A673 (cell line): ENCODE measurements around the gene ZBTB25. TPM values are rescaled to one million over a fixed set of nuclear protein-coding genes. Genes with fewer than 3 reads are reported as not detected.

Experiments
- BruUV-seq: library from RNA; stranded (reverse); fragments of 400-500 nt; replicated peaks from 2 replicates; lab custom pipeline; 2021; lab: Mats Ljungman, UMichigan
- CTCF ChIA-PET: fragments of 300-600 bp; sonication (Branson Sonifier 250); formaldehyde crosslinking; loops from one replicate; lab custom pipeline; 2022; ENCODE audit warnings: antibody characterized with exemption; lab: Charles Lee
- POLR2A ChIA-PET: fragments of 300-600 bp; sonication (Branson Sonifier 250); formaldehyde crosslinking; loops from one replicate; lab custom pipeline; 2022; ENCODE audit warnings: antibody characterized with exemption; ENCODE audit not compliant: low non-redundant PET; lab: Charles Lee
- DNase-seq: peaks from one replicate; pipeline ENCODE4 v3.0.0-alpha.2; 2015; ENCODE audit warnings: low spot score
- H3K27ac ChIP-seq: fragments of 200-600 bp; sonication (generic); 2 replicates; pipeline ENCODE4 v1.5.1; 2016; ENCODE audit warnings: mixed run types, low read depth, mild to moderate bottlenecking, mixed read lengths, antibody characterized with exemption, low read length; ENCODE audit not compliant: poor library complexity, severe bottlenecking
- H3K27me3 ChIP-seq: fragments of 200-600 bp; sonication (generic); replicated peaks from 2 replicates; pipeline ENCODE4 v1.6.1; 2017; ENCODE audit warnings: mixed run types, low read depth, mild to moderate bottlenecking, mixed read lengths, antibody characterized with exemption, low read length; ENCODE audit not compliant: insufficient read depth, poor library complexity
- H3K36me3 ChIP-seq: fragments of 200-600 bp; sonication (generic); 2 replicates; pipeline ENCODE4 v1.6.1; 2016; ENCODE audit warnings: mixed run types, mild to moderate bottlenecking, mixed read lengths, antibody characterized with exemption, low read length; ENCODE audit not compliant: insufficient read depth, poor library complexity, severe bottlenecking
- H3K4me1 ChIP-seq: fragments of 200-600 bp; sonication (generic); 2 replicates; pipeline ENCODE4 v1.6.1; 2017; ENCODE audit warnings: mixed run types, mild to moderate bottlenecking, mixed read lengths, antibody characterized with exemption, low read length; ENCODE audit not compliant: insufficient read depth, poor library complexity, severe bottlenecking
- H3K4me3 ChIP-seq: fragments of 200-600 bp; sonication (generic); 2 replicates; pipeline ENCODE4 v1.5.1; 2016; ENCODE audit warnings: low read depth, mixed run types, mild to moderate bottlenecking, mixed read lengths, low read length; ENCODE audit not compliant: poor library complexity, severe bottlenecking
- H3K9me3 ChIP-seq: fragments of 200-600 bp; sonication (generic); 2 replicates; pipeline ENCODE4 v1.6.1; 2016; ENCODE audit warnings: mixed run types, low read depth, mild to moderate bottlenecking, mixed read lengths, antibody characterized with exemption, low read length; ENCODE audit not compliant: poor library complexity, severe bottlenecking
- EZH2 ChIP-seq: fragments of 200-600 bp; sonication (generic); IDR thresholded peaks from 2 replicates; pipeline ENCODE4 v1.6.1; 2017; ENCODE audit warnings: borderline replicate concordance, low read depth, mild to moderate bottlenecking, mixed read lengths, antibody characterized with exemption, low read length; ENCODE audit not compliant: poor library complexity, severe bottlenecking
- intact Hi-C: fragments of 100-400 bp; cut with micrococcal nuclease; formaldehyde crosslinking; loops from one replicate; pipeline ENCODE4 v1.10.0; 2022; ENCODE audit not compliant: unreplicated experiment
- total RNA-seq: library from RNA; stranded (reverse); gene quantifications from 2 replicates; pipeline ENCODE4 v1.2.3, GENCODE V29; 2021
- TF ChIP-seq, protein P1 (sequence below): fragments of 300-800, 200-600 bp; sonication (generic); conservative IDR thresholded peaks from 2 replicates; pipeline ENCODE4 v1.5.1; 2017; ENCODE audit warnings: low read depth, mild to moderate bottlenecking, antibody characterized with exemption, low read length, moderate library complexity, mixed read lengths

The ZBTB25 gene
- total RNA-seq, 1 experiment from 2014 or later = 11.3 TPM

DNA sequence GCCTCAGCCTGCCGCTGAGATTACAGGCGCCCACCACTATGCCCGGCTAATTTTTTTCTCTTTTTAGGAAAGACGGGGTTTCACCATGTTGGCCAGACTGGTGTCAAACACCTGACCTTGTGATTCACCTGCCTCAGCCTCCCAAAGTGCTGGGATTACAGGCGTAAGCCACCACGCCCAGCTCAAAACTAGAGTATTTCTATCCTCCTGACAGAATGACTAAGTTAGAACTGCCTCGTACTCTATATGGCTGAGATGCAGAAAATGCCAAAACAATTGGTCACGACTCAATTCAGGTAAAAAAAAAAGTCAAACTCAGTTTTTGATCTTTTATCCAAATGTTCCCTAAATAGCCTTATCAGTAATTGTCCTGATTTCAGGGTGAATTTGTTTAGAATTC lies 27.2 kb downstream of the ZBTB25 start:
- Histone ChIP-seq H3K9me3 (no peaks in the 10 kb centered on the region), H3K27ac (no peak overlapping the region), H3K4me1 (peaks cover 10% of the 10 kb centered on the region), H3K27me3 (no peaks in the 10 kb centered on the region), H3K4me3 (no peak overlapping the region), H3K36me3 (no peaks in the 10 kb centered on the region)
- no peak for DNase-seq
- BruUV-seq = no TSS peak
- TF ChIP-seq, protein P1, sequence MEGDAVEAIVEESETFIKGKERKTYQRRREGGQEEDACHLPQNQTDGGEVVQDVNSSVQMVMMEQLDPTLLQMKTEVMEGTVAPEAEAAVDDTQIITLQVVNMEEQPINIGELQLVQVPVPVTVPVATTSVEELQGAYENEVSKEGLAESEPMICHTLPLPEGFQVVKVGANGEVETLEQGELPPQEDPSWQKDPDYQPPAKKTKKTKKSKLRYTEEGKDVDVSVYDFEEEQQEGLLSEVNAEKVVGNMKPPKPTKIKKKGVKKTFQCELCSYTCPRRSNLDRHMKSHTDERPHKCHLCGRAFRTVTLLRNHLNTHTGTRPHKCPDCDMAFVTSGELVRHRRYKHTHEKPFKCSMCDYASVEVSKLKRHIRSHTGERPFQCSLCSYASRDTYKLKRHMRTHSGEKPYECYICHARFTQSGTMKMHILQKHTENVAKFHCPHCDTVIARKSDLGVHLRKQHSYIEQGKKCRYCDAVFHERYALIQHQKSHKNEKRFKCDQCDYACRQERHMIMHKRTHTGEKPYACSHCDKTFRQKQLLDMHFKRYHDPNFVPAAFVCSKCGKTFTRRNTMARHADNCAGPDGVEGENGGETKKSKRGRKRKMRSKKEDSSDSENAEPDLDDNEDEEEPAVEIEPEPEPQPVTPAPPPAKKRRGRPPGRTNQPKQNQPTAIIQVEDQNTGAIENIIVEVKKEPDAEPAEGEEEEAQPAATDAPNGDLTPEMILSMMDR = no peak
- TF ChIP-seq EZH2 = no peak
- ChIA-PET POLR2A (no interaction called here), CTCF (no interaction called here)
- intact Hi-C loops = loop anchor here (5.0 kb wide), 1 partner anchor 134 kb away; no protein-coding TSS in a partner anchor

DNA sequence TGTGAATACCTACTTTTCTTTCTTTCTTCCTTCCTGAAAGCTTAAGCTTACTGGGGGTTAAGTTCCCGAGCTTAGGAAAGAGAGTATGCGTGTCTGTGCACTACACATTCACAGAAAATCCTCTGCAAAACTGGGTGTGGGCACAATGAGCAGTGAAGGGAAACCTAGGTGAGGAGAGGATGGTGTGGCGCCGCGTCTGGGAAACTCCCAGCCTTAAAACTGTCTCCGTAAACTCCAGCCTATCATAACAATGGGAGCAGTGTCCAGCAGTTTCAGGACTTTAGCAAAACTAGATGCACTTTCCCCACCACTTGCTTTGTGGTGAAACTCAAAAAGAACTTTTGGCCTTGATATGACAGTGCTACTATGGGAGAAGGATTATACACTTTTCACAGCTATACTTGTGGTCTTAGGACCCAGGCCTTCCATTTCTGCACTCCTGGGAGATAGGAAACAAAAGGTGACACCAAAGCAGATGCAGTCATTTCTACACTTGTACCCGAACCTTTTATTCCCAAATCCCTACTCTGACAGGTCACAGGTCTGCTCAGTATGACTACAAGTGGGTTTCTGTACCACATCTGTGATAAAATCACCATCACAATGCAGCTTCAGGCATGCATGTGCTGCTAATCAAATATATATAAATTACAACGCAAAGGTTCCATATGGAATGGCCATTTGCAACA lies 27.9 kb downstream of the ZBTB25 start:
- TF ChIP-seq, protein P1 = no peak
- TF ChIP-seq EZH2 = no peak
- H3K9me3 ChIP-seq = no peaks in the 10 kb centered on the region
- H3K4me1 ChIP-seq = peaks cover 10% of the 10 kb centered on the region
- POLR2A ChIA-PET = no interaction called here
- H3K27ac ChIP-seq = no peak overlapping the region
- no peaks in the 10 kb centered on the region for H3K36me3 ChIP-seq
- H3K4me3 ChIP-seq = no peak overlapping the region
- no TSS peak for BruUV-seq
- intact Hi-C loops = loop anchor here (5.0 kb wide), 1 partner anchor 133 kb away; no protein-coding TSS in a partner anchor
- no peaks in the 10 kb centered on the region for H3K27me3 ChIP-seq
- CTCF ChIA-PET = no interaction called here
- no peak for DNase-seq

DNA sequence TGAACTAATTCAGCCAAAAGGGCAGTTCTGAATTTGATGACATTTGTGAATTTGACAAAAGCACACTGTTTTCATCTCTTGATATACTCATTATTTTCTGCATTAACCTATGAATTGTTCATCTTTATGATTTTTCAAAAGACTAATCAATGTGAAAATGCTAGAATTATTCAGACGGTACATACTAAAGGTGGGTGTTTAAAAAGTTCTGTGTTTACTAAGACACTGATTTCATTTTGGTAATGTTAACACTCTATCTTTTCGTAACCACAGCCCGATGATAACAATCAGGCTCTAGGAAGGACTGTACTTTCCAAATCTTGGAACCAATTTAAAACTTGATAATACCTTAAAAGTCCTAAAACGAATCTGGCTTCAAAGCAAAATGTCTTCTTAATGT lies 28.9 kb downstream of the ZBTB25 start:
- no TSS peak for BruUV-seq
- Histone ChIP-seq H3K27ac (no peak overlapping the region), H3K4me1 (peaks cover 10% of the 10 kb centered on the region), H3K27me3 (no peaks in the 10 kb centered on the region), H3K9me3 (no peaks in the 10 kb centered on the region), H3K36me3 (no peaks in the 10 kb centered on the region), H3K4me3 (no peak overlapping the region)
- POLR2A ChIA-PET = no interaction called here
- CTCF ChIA-PET = no interaction called here
- no peak for DNase-seq
- TF ChIP-seq EZH2 = no peak
- TF ChIP-seq, protein P1 = no peak
- intact Hi-C loops = loop anchor here (5.0 kb wide), 1 partner anchor 132 kb away; no protein-coding TSS in a partner anchor
